GM10266 (cell line): ENCODE data around the gene KLF2.
A peak's percentile ranks its signal among the peaks of the same experiment; 100 is the strongest.
"Not testable (repeated sequence)": the region's sequence is repeated elsewhere in the genome, so short reads cannot be mapped to it uniquely, and the experiment has no call there.

ENCODE experiments used
- DNase-seq: peaks from one replicate; pipeline ENCODE4 v3.0.0; 2012; ENCODE audit errors: extremely low spot score
- TF ChIP-seq, protein P1 (sequence below): IDR thresholded peaks from 2 replicates; pipeline ENCODE4 v1.5.1; 2012; ENCODE audit warnings: mild to moderate bottlenecking, low read depth; ENCODE audit not compliant: control insufficient read depth, insufficient read depth; ENCODE audit errors: missing control alignments

The KLF2 gene

DNA sequence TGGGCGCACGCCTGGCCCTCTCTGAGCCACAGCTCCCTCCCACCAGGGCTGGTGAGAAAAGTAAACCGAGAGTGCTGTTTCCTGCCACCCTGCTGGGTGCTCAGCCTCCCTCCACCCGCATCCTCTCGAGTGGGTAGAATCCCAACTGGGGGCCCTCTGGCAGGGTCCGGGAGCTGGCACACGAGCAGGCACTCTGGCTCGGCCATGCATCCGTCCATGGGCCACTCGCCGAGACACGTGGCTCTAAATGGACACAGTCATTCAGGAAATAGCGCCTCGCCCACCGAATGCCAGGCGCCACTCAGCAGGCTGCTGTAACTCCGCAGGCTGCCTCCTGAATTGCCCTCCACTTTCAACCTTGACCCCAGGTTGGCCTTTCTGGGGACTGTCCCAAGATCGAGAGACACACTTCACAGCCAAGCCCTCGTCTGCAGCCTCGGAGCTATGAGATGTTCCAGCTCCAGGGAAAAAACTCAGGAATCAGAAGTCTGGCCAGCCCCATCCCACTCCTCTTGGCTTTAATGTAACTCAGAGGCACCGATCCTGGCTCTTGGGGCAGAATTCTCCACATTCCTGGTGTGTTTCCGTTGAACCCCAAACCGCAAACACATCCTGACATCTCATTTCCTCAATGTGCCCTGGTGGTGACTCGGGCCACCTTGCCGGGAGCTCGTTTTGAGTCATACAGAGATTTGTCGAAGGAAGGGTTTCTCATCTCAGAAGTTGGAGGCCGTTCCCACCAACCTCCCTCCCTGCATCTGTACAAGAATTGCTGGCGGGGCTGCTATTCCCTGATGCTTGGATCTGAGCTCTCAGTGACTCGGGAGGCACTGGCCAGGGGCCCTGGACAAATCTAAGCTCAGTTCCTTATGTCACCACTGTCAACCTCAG, 14.1 kb downstream of the KLF2 start:
- TF ChIP-seq, protein P1, sequence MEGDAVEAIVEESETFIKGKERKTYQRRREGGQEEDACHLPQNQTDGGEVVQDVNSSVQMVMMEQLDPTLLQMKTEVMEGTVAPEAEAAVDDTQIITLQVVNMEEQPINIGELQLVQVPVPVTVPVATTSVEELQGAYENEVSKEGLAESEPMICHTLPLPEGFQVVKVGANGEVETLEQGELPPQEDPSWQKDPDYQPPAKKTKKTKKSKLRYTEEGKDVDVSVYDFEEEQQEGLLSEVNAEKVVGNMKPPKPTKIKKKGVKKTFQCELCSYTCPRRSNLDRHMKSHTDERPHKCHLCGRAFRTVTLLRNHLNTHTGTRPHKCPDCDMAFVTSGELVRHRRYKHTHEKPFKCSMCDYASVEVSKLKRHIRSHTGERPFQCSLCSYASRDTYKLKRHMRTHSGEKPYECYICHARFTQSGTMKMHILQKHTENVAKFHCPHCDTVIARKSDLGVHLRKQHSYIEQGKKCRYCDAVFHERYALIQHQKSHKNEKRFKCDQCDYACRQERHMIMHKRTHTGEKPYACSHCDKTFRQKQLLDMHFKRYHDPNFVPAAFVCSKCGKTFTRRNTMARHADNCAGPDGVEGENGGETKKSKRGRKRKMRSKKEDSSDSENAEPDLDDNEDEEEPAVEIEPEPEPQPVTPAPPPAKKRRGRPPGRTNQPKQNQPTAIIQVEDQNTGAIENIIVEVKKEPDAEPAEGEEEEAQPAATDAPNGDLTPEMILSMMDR: no peak
- DNase-seq: peak; percentile 65

DNA sequence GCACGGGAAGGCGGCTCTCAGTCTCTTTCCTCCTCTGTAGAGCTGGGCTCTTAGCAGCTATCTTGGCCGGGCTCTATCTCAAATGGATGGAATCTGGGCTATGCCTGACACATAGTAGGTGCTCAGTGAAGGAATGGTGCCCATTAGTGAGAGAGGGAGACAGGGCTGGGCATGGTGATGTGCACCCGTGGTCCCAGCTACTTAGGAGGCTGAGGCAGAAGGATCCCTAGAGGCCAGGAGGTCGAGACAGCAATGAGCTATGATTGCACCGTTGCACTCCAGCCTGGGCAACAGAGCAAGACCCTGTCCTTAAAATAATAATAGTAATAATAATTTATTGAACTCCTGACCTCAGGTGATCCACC, 14.7 kb downstream of the KLF2 start:
- TF ChIP-seq, protein P1: no peak
- DNase-seq: no peak

DNA sequence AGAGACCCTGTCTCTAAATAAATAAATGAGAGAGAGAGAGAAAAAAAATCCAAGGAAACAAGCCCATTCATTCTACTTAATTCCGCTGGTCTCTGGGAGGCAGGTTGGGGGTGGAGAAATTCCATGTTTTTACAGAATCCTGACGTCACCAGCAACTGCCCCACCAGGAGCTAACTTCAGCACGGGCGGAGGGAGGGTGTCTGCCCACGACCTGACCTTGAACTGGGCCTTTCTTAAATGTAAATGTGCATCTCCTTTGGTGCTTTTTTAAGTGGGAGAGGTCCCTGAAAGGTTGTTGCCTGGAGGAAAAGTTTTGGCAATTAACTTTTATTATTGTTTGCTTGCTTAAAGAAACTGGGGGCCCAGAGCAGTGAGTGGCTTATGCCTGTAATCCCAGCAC, 15.5 kb downstream of the KLF2 start:
- DNase-seq: no peak
- TF ChIP-seq, protein P1: no peak

DNA sequence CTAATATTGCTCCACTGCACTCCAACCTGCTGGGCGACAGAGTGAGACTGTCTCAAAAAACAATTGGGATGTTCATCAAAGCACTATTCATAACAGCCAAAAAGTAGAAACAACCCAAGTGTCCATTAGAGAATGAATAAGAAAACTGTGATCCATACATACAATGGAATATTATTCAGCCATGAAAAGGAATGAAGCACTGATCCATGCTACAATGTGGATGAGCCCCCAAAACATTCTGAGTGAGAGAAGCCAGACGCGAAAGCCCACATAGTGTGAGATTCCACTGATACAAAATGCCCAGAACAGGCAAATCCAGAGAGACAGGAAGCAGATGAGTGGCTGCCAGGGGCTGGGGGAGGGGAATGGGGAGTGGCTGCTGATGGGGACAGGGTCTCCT, 16.0 kb downstream of the KLF2 start:
- no peak for DNase-seq
- TF ChIP-seq, protein P1: no peak

DNA sequence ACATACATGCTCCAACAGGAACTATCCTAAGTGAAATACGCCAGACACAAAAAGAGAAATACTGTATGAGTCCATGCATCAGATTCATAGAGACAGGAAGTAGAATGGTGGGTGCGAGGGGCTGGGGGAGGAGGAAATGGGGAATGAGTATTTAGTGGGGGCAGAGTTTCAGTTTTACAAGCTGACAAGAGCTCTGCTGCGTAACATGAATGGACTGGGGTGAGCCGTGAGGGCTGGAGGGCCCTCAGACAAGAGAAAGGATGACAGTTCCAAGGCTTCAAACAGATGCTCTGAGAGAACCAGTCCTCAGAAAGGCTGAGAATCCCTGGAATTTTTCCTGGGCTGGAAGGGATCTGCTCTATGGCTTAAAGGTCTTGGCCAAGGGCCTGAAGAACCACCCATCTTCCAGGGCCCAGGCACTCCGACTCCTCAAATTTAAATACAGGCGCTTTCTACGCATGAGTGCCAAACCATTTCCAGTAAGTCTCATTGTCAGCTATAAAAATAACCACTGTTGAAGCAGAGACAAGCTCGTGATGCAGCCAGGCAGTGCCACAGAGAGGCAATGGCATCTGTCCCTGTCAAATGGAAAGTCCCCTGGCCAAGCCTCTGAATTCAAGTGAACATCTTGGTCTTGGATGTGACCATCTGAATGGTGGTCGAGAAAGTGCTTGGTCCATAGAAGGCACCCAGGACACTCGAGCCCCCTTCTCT, 17.5 kb downstream of the KLF2 start:
- TF ChIP-seq, protein P1: no peak
- peak; percentile 71 for DNase-seq

DNA sequence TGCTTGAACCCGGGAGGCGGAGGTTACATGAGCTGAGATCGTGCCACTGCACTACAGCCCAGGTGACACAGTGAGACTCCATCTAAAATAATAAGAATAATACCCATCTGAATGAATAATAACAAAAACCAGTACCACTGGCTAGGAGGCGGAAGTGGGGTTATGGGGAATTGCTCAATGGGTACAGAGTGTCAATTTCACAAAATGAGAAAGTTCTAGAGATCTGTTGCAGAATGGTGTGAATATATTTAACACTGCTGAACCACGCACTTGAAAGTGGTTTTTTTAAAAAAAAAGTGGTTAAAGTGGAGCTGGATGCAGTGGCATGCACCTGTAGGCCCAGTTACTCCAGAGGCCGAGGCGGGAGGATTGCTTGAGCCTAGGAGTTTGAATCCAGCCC, 18.5 kb downstream of the KLF2 start:
- TF ChIP-seq, protein P1: no peak
- no peak for DNase-seq

DNA sequence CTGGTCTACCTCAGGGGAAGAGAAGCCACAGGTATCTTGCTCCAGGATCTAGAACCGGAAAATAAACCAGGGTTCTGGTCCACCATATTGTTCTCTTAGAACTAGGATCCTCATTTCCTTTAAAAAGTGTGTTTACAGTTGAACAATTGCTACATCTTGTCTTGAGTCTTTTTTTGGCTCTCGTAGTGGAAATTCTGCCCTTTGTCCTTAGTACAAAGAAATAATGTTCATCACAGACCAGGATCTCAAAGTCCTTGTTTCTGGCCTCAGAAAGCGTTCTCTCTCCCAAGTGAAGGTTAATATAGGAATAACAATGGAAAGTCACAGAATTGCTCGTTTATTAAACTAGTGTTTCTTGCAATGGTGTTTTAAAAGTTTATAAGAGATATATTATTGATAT, 20.8 kb downstream of the KLF2 start:
- no peak for DNase-seq

DNA sequence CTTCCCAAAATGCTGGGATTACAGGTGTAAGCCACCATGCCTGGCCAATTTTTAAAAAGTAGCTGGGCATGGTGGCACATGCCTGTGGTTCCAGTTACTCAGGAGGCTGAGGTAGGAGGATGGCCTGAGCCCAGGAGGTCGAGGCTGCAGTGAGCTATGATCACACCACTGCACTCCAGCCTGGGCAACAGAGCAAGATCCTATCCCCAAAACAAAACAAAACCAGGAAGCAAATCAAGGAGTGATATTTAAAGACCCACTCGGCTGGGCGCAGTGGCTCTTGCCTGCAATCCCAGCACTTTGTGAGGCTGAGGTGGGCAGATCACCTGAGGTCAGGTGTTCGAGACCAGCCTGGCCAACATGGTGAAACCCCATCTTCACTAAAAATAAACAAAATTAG, 22.5 kb downstream of the KLF2 start:
- not testable (repeated sequence) for DNase-seq

More for the DNA sequence above, 20.8 kb downstream of the KLF2 start:
- TF ChIP-seq, protein P1: no peak
